CD4-positive, alpha-beta T cell treated with Interleukin-15 for 1 hour (primary cell): Measurements from ENCODE around the gene ANK2.
"Not testable (repeated sequence)": the region's sequence is repeated elsewhere in the genome, so short reads cannot be mapped to it uniquely, and the experiment has no call there.

Experiments
- DNase-seq: peaks from one replicate; pipeline ENCODE4 v3.0.0-alpha.2; 2020

Gene ANK2

DNA sequence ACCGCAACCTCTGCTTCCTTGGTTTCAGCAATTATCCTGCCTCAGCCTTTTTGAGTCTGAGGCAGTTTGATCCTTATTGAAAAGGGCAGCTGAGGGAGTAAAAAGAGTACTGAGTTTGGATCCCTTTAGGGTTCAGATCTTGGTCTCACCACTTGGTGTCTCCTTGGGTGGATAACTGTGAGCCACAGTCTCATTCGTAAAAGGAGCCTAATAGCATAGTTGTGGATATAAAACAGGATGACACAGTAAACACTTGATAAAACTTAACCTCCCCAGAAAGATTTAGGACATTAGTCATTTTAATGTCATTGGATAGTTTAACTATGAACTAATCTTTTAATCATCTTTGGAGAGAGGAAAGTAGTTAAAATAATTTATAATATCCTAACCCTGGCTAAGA is 173.0 kb downstream of the ANK2 start:
- DNase-seq = no peak

DNA sequence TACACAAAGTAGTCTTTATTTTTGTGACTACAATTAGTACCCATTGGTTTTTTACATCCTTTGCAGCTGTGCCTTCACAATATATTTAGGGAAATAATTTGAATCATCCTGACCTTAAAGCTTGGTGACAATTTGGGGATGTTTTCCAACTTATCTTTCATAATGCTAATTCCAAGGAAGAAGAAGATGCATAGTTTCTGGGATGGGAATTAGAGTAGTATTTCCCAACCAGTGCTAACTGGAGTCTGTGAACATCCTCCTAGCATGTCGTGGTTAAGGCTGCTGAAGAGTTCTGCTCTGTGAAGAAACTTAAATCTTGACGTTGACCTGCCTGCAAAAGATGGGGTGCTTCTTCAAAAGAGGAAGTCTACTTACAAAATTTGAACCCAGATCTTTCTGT is 173.5 kb downstream of the ANK2 start:
- DNase-seq = no peak

DNA sequence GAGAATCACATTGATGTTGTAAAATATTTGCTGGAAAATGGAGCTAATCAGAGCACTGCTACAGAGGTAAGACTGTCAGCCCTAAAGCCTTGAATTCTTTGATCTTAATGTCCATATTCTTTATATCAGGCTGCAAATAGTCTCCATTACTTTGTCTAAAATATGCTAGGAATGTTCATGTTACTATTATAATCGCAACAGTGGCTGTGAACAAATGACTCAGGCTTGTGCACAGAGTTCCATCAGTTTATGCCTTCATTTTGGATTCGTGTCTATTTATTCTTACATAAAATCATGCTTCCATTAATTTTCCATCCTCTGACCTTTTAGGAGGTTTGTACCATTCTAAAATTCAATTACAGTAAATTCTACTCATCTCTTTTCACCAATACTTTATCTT is 182.7 kb downstream of the ANK2 start:
- no peak for DNase-seq

DNA sequence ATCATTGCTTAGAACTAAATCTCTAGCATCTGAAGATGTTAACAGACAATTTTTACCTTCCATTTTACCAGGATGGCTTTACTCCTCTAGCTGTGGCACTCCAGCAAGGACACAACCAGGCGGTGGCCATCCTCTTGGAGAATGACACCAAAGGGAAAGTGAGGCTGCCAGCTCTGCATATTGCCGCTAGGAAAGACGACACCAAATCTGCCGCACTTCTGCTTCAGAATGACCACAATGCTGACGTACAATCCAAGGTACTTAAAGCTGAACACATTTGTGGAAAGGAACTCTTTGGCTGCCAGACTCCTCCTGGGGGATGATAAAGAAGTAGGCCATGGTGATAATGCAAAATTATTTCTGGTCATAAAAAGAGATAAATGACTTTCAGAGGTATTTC is 187.5 kb downstream of the ANK2 start:
- no peak for DNase-seq

DNA sequence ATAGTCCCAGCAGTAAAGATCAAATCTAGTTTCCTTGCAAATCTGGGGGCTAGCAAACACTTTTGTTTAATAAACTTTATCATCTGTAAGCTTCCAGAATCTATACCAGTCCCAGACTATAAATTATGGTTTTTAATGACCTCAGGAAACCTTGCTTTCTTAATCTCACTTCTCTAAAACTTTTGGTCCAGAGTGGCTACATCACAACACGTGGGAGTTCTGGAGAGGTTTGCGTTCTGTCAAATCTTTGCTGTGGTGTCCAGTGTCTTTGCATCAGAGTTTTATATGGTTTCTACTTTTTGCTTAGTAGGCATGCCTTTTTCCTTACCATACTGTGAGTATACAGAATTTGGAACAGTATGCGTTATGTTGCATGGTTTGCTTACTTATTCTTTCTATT is 193.9 kb downstream of the ANK2 start:
- no peak for DNase-seq

DNA sequence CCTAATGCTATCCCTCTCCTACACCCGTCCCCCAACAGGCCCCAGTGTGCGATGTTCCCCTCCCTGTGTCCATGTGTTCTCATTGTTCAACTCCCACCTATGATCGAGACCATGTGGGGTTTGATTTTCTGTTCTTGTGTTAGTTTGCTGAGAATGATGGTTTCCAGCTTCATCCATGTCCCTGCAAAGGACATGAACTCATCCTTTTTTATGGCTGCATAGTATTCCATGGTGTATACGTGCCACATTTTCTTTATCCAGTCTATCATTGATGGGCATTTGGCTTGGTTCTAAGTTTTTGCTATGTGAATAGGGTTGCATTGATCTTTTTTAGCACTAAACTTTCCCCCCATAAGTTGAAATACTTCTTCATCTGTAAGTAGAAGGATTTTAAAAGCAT is 195.3 kb downstream of the ANK2 start:
- not testable (repeated sequence) for DNase-seq

DNA sequence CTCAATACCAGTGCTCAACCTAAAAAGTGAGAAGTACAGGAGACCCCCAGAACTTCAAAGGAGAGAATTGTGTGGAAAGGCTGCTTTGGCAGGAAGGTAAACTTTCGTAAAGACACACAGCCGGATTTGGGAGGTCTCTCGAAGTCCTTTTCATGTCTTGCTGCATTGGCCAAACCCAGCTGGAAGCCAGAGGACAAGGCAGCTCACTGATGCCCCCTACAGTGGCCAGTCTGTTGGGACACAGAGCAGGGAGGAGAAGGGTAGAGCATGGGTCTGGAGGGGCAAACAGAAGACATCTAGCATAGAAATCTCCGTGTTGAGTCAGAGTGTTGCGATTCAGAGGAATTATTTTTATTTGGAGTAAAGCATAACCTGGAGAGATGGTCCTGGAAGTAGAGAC is 198.9 kb downstream of the ANK2 start:
- DNase-seq = no peak

DNA sequence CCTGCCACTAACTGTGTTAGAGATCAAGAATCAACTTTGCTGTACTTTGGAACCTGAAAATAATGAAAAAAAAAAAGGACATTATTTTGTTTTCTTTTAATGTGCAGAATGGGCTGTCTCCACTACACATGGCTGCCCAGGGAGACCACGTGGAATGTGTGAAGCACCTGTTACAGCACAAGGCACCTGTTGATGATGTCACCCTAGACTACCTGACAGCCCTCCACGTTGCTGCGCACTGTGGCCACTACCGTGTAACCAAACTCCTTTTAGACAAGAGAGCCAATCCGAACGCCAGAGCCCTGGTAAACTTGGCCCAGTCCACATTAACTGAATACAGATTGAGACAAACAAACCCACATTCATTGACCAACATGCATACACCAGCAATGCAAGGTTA is 206.2 kb downstream of the ANK2 start:
- no peak for DNase-seq

DNA sequence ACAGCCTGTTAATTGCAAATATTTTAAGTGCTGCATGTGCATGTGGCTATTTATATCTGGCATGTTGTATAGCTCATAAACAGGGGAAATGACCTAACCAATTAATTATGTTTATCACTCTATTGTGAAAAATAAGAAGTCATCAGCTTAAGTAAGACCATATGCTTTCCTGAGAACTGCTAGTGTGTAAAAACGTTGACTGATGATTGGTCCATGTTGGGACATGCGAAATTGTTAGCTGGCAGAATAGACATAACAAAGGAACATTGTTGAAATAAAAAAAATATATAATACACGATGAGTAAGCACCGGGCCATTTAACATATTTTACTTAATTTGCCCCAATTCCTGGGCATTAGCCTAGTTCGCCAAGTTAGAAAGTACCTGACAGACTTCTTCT is 207.5 kb downstream of the ANK2 start:
- DNase-seq = no peak

DNA sequence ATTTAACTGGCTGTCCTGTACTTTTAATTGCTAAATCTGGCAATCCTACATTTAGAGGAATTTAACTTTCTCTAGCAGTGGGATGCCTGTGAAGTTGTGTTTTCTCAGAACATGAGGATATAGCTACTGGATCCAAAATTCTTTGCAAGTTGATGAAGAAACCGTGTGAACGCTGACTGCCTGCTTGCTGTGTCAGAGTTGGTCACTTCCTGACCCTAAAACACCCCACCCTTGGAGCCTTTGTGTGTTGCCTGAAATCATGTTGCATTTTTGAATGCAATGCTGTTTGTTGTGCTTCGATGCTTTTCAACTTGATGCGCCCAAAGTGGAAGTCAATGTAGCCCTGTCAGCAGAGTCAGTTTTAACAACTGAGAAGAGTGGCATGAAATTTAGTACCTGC is 211.2 kb downstream of the ANK2 start:
- DNase-seq = no peak

DNA sequence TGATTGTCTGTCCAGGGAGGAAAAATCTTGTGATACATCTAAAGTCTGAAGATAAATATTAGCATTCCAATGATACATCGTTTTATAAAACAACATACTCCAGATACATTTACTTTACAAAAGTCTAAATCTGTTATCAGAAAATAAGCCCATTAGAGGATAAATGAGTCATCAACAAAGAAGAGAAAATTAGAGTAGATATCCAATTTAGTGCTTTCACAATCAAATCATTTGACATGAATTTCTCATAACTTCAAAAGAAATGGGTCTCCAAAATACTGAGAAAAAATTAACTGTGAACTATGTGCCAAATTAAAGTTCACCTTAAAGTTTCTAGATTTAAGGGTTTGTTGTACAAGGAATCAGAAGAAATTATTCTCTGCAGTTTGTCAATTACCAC is 213.8 kb downstream of the ANK2 start:
- no peak for DNase-seq

DNA sequence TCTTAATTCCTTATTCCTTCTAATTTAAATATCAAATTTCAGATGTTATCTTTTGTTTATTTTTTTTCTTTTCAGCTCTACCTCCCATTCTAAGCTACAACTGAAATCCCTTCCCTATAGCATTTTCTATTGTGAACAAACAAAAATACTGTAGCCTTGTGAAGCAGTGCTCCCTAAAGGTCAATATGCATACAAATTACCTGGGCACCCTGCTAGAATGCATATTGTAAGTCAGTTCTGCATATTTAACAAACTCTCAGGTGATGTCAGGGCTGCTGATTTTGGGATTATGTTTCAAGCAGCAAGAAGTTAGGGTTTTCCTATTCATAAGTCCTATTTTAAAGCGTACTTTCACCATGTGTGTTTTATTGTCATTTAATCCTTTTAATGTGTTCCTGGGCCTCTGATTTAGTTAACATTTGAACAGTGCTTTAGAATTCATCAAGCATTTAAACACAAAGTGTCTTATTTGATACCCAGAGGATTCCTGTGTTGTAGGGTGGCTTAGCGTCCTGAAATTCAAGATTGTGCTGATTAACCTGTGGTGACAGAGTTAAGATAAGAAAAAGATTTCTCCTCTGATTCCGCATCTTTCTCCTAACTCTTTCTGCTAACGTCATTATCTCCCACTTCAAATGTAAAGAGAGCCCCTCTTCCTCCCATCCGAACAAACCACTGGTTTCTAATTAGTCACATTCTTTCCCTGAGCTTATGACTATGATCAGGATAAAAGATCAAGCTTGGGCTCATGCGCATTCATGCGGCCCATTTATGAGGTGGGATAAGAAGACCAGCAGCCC is 221.3 kb downstream of the ANK2 start:
- DNase-seq = no peak

DNA sequence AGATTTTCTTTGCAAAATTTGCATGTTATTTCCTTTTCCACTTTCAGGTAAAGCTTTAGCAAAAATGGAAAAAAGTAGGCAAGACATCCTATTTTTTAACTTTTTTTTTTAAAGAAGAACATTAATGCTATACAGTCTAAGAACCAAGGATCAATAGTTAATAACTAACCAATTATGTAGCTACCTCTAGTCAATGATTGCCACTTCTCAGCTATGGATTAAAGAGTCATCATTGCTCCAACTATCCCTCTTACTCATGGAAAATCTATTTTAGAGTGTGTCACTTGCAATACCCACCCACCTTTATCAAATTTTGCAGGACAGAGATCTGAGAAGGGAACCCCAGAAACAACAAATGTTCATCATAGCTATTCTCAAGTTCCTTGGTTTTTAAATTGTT is 223.1 kb downstream of the ANK2 start:
- DNase-seq = no peak

DNA sequence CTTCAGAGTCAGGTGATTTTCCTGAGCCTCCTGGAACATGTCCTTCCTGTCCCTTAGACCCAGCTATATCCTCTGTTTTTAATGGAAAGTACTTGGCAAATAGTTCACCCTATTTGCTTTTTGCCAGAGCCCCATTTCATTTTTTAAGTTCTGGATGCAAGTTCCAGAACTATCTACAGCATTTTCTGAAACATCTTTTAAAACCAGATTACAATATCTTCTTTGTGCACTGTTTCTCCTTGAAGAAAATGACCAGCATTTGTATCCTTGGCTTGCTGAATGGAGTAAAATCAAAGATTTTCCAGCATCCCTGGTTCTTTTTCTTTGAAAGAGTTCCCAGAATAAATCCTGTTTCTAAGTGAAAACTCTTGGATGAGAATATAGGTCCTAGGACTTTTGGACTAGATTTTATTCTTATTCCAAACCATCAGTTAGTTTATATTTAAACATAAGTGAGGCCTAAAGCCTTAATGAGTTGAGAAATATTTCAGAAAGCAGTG is 224.3 kb downstream of the ANK2 start:
- DNase-seq = no peak

DNA sequence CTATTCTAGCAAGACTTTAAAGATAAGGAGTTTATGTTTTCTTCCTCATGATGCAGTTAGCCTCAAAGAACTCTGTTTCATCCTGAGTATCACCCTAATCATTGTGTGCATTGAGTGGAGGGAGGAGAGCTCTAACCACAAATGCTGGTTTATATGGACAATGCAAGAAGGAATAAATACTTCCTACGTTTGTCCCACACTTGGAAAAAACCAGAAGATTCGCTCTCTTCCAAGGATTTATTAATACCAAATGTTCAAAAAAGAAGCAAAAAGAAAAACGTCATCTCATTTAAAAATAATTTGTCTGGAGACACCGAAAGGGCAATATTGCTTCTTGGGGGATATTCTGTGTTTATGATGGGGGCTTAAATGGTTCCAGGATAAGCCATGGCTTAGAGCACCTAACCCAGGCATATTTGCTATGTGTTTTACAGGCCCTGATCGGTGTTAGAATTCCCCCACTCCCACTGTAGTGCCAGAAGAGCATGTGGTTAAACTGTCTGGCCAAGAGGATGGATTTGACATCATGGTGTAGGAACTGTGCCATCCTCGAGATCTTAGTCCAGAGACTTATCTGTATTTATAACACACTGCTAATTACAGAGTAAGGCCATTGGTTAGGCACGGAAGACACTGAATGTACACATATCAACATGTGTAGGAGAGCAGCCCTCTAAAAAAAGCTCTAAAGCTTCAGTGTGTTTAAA is 227.2 kb downstream of the ANK2 start:
- DNase-seq = no peak

DNA sequence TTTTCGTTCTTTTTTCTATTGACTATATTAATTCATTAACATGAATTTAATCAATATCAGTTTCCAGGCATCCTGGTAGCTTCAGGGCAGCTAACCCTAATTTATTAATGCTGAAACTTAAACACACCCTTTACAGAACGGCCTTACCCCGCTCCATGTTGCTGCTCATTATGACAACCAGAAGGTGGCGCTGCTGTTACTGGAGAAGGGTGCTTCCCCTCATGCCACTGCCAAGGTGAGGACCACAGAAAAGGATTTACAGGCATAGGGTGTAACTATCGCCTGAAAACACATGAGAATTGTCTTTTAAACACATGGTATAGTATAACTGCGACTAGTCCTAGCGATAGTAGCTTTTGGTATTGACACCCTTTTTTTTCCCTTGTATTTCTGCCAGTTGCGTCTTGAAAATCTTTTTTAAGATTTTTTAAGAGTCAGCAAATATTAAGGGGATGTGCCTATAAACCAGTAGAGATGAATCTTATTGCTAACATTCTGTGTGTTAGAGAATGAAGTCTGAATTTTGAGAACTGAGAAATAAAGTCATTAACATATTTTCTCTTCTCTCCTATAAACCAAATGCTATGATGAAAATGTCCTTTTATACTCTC is 229.0 kb downstream of the ANK2 start:
- DNase-seq = no peak

DNA sequence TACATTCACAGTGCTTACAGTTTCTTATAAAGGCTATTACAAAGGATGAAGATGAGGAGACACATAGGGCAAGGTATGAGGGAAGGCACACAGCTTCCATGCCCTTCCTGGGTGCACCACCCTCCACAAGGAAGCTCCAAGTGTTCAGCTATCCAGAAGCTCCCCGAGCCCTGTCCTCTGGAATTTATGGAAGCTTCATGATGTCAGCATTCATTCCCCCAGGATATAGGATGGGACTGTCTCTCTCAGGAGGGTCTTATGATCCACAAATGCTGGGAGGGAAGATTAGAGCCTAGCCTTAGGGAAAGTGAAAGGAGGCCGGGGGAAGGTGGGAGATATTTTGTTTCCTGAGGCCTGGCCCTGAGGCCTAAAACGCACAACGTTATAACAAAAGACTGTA is 236.0 kb downstream of the ANK2 start:
- no peak for DNase-seq

DNA sequence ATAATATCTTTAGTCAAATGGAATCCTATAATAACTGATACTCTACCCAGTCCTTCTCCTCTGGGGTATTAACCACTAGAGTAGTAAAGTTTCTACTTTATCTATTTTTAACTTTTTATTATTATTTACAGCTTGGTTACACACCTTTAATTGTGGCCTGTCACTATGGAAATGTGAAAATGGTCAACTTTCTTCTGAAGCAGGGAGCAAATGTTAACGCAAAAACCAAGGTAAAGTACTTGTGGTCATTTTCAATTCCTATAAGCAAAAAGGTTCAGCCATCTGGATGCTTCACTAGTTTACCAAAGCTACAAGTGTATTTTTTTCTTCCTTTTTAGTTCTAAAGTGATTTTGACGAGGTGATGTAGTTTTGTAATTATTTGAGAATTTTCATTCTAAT is 238.8 kb downstream of the ANK2 start:
- DNase-seq = no peak

DNA sequence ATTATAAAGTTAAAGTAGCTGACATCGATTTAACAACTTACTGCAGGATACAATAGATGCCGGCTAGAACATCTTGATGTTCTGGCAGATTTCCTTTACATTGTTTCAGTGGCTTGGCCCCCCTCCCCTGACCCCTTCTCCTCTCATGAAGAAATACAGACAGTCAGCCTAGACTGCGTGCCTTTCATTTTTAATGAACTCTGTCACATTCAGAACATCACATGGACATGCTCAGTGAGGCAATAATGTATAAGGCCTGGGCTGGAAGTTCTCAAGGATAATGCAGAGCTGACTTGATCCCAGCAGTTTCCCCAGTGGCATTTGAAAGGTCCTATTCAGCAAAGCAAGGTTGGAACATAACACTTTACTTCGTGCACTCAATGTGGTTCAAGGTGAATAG is 239.2 kb downstream of the ANK2 start:
- no peak for DNase-seq

DNA sequence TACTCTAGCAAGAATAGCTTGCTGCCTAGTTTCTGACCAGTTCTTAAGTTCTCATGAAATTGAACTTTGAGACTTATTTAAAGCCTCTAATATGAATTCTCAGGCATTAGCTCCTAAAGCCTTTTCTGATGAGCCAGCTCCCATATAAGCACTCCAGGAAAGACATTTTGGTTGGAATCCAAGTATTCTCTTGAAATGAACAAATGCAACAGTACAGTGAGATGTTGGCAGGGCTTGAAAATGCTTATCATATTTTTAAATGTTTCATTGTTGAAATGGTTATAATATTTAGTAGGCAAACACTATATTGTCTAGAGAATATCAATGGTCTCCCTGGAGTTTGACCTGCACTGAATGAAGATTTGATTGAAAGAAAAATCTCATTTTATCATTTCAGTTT is 240.3 kb downstream of the ANK2 start:
- no peak for DNase-seq

DNA sequence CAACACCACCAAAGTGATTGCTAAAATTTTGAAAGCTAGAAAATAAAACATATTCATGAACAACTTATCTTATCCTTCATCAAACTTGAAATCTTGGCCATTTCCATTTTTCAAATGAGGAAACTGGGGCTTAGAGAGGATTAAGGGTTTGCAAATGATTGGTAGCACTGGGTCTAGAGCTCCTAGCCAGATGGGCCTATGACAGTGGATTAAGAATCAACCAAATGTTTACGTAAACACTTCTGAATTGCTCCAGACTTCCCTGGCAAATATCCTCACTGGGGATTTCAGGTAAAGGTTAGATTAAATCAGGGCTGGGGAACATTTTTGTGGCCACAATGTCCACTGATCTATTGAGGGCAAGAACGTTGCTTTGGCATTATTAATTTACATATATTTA is 241.2 kb downstream of the ANK2 start:
- no peak for DNase-seq

DNA sequence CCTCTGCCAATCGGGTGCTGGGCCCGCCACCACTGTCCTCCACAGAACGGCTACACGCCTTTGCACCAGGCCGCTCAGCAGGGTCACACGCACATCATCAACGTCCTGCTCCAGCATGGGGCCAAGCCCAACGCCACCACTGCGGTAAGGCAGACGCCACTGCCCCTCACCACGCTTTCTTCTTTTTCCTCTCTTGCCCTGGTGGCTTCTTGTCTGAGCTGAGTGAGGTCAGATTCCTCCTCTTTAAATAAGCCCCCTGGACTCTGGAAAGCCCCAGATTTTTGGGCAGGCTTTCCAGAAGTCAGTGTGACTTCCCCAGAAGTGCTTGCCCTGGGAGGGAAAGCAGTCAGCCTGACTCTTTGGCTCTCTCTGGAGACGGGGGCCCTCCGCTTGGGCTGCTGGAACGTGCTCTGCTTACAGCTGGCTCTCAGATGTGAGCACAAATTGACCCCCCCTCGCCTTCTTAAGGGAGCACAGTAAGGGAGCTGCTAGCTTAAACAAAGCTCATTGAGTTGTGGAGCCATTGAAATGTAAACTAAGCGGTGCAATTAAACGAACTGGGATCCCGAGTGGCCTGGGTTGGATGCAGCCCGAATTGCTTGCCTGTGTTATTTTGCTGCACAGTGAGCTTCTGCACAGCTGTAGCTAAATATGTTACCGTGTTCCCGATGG is 243.1 kb downstream of the ANK2 start:
- DNase-seq = no peak

DNA sequence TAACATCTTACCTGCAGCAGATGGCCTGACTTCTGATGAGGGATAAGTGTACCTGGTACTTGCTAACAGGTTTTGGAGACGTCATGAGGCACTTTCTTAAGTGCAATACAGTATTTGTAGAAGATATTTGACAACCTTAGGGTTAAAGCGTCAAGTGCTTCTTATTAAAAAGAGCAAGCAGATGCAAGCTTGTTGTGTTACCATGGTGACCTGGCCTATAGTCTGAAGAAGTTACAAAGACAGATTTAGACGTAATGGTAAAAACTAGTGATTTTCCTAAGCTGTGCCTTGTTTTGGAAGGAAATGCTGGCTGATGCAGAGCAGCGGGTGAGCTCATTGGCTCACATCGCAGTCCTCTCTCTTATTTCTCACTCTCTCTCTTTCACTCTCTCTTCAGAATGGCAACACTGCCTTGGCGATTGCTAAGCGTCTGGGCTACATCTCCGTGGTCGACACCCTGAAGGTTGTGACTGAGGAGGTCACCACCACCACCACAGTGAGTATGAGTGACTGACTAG is 243.6 kb downstream of the ANK2 start:
- DNase-seq = no peak
